HG03196 (cell line): Measurements from ENCODE around the gene RAB20.
A peak's percentile ranks its signal among the peaks of the same experiment; 100 is the strongest.
"Not testable (repeated sequence)": the region's sequence is repeated elsewhere in the genome, so short reads cannot be mapped to it uniquely, and the experiment has no call there.

Source experiments
- ATAC-seq: cut with Tn5 transposase; IDR thresholded peaks from one replicate; pipeline ENCODE4 v1.9.1; 2021; ENCODE audit not compliant: unreplicated experiment

The RAB20 gene

DNA sequence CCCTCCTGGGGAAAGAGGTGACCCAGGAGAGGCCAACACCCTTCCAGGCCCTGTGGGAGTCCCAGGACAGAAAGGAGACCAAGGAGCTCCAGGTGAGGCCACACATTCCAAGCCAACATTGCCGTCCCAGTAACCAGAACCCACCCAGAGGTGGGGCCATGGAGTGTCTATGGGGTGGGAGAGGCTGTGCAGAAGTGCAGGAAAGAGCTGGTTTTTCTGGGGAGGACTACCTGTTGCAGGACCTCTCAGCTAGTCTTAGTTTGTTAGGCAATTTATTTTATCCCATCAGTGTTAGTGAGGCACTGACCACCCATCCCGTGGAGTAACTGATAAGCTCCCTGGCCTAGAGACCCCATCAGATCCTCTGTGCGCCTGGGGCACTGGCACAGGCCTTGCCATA is 66.1 kb downstream of the RAB20 start:
- ATAC-seq: no peak

DNA sequence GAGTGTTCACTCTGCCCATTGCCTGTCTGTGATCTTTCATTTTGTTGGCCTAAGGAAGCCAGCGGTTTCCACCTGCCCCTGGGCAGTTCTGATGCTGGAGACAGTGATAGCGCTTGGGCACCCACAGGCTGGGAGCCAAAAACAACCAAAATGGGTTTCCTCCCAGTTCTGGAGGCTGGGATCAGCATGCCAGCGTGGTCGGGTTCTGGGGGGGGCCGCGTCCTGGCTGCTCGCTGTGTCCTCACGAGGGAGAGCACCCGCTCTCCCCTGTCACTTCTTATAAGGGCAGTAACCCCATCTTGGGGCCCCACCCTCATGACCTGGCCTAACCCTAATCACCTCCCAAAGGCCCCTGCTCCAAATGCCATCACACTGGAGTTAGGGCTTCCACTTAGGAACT is 67.9 kb downstream of the RAB20 start:
- no peak for ATAC-seq

DNA sequence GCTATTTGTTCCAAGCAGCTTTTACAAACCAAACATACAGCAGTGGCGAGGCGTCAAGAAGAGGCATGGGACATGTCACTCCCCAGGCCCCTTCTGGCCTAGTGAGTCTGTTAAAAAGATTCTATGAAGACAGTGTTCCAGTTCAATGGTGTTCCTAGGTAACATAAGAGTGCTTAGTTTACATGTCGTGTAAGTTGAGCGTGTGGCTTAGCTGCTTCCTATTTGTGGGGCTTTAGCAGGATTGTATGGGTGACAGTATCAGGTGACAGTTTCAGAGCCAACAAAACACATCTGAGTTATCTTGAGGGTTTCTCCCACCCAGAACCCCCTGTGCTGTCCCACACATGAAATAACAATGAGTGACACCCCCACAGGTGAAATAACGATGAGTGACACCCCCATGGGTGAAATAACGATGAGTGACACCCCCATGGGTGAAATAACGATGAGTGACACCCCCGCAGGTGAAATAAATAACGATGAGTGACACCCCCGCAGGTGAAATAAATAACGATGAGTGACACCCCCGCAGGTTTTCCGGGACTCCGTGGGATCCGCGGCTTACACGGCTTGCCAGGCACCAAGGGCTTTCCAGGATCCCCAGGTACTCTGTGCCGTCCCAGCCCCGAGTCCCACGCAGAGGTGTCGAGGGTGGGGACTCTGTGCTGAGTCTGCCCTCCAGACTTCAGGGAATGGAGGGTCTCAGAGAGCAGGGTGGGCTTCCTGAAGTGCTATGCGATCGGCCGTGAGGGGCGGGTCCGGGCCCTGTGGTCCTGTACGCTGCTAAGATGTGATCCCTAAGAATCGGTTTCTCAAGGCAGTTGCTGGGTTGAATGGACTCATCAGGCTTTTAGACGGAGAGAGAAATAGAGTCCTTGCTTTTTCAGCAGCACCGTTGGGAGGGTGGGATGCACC is 68.6 kb downstream of the RAB20 start:
- ATAC-seq: peak; percentile 86

DNA sequence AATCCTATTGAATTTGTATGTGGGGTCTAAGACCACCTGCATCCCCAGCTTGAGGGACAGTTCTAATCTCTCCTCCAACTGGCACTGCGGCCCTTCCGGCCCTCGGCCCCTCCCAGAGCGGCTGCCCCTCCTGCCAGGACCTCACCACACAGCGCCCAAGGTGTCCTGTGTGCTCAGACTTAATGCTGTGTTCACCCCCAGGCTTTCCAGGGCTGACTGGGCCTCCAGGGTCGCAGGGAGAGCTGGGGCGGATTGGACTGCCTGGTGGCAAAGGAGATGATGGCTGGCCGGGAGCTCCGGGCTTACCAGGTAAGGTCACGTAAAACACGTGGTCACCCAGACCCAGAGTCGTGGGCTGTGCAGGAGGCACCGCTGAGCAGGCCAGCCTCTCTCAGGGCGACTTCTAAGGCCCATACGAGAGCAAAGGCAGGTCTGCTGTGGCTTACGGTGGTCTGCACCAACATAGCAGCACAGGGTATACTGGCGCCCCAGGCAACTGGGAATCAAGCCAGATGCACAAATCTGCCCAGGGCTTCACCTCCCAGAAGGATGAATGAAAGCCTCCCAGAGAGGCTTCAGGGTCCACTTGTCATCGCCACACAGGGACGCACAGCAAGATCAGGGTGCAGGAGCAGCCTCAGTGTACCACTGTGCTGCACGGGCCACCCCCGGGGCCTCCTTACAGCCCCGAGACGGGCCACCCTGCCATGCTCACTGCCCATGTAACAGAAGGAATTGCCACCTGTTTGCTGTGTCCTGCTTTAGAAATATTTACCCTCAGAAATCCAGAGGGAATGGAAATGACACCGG is 69.4 kb downstream of the RAB20 start:
- ATAC-seq: no peak

DNA sequence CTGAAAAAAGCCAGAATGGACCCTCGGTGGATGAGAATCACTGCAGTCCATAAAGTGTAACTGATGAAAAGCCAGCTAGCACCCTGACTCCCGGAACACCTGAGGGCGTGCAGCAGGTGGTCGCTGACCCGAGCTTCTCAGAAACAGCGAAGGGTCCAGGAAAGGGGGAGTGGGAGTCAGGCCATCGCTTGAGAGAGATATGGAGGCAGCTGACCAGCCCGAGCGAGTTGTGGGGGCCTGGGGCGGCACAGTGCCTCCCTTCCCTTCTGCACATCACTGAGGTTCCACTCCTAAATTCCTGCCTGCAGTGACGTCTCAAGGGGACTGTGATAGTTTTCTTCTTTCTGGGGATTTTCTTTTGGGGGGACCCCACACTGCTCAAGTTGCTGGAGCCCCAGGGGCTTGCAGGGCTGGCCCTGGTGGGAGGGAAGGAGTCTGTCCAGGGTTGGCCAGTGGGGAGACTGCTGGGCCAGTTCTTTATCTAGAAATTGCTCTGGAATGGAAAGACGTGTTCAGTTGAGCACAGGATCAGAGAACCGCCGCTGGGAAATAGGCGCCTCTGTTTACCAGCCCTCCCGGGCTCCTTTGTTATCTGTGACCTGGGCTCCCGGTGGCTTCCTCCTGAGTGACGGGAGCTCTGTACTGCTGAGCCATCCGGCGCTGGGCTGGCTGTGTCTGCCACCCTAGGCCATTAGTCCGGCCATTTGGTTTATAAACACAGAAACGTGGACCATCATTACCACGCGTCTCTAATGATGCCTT is 71.3 kb downstream of the RAB20 start:
- ATAC-seq: no peak

DNA sequence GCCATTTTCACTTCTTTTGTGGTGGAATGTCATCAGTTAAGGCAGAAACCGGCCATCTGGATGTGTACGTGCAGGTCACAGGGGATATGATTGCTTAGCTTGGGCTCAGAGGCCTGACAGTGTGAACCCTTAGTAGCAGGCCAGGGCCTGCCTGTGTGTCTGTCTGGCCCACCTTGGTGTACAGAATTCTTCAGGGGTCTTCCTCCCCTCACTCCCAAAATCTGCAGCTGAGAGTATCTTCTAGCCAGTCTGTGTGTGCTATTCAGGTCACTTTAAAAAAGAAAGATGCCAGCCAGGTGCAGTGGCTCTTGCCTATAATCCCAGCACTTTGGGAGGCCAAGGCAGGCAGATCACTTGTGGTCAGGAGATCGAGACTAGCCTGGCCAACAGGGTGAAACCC is 74.6 kb downstream of the RAB20 start:
- not testable (repeated sequence) for ATAC-seq

DNA sequence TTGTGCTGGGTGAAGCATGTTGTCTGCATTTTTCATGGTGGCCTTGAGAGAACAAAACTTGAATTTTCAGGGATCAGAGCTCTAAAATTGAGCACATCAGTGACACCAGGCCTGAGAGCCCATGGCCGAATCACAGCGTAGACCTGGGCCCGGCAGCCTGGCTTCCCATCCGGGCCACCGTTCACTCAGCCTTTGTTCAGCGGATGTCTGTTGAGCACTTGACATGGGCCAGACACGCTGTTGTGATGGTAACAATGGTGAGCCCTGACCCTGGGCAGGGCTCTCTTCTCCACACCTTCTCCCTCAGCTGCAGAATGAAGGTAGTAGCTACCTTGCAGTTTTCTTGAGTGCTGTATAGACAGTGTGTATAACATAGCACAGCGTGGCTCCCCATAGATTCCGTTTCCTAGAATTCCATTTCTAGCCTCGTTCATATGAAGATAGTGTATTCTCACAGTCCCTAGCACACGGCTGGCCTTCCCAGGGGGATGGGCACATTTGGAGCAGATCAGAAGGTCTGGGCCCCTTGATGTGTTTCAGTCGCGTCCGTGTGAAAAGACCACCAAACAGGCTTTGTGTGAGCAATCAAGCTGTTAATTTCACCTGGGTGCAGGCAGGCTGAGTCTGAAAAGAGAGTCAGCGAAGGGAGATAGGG is 75.3 kb downstream of the RAB20 start:
- no peak for ATAC-seq

DNA sequence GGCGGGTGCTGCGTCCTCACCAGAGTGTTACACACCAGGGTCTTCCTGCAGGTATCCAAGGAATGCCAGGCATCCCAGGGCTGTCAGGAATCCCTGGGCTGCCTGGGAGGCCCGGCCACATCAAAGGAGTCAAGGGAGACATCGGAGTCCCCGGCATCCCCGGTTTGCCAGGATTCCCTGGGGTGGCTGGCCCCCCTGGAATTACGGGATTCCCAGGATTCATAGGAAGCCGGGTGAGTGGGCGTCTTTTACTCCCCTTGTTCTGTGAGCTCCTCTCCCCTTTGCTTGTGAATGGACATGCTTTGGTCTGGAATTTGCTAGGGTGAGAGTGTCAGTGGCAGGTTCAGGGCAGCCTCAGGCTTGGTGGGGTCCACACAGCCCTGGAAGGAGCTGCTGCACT is 75.9 kb downstream of the RAB20 start:
- ATAC-seq: no peak

DNA sequence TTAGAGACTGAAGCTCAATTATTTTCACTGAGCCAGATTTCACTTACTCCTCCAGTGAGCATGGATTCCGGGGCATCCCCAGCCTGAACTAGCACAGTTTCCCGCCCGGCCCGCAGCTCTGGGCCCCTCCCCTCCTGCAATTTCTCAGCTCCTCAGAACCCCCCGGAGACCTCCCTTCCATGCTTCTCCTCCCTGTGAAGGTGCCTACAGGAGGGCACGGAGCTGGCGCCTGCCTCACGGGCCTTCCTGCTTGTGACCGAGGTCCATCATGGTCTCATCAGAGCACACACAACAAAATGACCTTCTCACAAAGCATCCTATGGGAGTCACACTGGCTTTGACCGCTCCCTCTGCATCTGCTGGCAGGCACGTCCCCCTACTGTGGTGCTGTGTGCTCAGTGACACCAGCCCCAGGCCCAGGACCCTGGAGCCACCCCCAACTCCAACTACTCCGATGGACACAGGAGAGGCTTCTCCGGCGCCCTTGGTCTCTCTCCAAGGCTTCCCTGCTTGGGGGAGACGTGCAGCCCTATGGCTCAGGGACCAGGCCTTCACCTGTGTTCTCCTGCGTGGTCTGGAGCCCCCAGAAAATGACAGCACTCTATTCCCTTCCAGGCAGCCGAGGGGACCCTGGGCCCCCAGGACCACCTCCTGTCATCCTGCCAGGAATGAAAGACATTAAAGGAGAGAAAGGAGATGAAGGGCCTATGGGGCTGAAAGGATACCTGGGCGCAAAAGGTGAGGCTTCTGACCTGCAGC is 77.1 kb downstream of the RAB20 start:
- ATAC-seq: no peak

DNA sequence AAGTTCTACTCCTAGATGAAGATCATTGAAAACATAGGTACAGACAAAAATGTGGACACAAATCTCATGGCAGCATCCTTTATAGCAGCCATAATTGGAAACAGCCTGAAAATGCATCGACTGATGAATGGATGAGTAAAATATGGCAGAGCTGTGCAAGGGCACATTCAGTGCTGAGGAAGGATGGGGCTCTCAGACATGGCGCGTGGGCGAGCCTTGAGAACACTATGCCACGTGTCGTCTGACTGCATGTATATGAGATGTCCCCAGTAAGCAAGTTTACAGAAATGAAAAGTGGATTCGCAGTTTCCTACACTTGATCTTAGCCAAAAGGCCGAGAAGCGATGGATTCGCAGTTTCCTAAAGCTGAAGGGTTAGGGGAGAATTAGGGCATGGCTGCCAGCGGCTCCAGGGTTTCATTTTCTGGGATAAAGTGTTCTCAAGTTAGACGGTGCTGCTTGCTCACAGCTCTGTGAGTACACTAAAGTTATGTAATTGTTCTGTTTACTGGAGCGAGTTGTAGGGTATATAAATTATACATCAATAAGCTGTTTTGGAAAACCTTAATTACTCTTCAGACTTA is 78.0 kb downstream of the RAB20 start:
- no peak for ATAC-seq

DNA sequence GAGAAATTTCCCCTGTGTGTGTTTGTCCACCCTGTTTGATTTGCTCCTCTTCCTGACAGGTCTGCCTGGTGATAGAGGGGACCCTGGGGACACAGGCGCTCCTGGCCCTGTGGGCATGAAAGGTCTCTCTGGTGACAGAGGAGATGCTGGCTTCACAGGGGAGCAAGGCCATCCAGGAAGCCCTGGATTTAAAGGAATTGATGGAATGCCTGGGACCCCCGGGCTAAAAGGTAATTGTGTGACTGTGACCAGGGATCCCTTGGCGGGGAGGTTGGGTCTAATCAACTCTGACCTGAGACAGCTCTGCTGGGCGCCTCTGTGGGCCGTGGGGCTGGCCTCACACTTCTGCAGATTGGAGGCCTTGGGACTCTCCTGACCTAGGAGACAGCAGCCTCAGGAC is 81.4 kb downstream of the RAB20 start:
- no peak for ATAC-seq

DNA sequence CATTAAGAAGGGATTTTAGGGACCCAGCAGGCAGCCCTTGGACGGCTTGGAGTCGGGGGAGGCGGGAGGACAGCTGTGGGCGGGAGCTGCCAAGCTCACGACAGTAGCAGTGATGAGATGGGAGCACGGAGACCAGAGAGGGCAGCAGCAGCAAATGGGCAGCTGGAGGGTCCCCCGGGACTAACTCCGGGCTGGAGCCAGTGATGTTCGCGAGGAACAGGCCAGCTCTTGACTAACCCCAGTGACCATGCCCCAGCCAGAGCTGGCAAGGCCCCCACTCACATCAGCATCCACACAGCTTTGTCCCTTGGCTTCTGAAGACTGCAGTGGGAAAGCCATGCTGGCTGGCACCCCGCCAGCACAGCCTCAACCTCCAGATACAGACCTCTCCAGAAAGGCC is 81.9 kb downstream of the RAB20 start:
- ATAC-seq: no peak

DNA sequence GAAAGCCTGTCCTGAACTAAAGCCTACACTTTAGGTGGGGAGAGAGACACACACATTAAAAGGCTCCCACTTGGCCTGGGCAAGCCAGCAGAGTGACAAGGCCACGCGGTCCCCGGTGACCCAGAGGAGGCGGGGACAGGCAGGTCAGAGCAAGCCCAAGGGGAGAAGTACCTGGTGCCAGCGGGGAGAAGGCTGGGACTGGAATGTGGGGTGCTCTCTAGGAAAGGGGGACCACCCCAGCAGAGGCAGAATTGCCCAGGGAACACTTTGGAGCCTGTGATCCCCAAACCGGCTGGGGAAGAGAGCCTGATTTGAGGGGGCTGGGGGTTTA is 82.3 kb downstream of the RAB20 start:
- no peak for ATAC-seq

DNA sequence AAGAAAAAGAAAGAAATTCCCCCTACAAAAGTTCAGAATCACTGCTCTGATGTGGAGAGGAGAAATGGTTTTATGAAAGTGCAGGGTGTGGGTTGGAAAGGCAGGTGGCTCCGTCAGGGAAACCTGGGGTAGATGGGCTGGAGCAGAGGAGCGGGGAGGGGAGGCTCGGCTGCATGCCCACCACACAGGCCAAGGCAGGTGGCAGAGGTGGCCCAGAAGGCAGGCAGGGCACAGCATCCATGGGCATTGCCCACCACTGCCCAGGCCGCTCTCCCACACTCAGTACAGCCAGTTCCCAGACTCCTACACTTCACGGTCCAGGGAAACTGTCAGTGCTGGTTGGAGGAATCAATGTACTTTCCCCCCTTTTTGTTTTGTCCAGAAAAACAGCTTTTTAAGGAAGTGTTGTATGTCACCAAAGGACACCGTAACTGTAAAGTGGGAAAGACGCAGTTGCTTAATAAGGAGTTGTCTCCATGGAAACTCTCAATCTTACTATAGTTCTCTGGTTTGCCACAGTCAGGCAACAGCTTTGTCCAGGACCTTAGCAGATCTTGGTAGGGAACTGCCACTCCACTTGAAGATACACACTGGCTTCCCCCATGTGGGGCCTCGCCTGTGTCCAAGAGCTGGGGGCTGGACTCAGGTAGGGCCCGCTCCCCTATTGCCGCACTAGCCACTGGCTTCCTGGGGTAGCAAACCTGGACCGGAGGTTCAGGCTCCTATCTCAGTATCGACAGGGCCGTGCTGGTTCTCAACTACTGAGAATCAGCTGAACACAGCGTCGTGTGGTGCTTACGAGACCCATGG is 82.9 kb downstream of the RAB20 start:
- ATAC-seq: no peak

DNA sequence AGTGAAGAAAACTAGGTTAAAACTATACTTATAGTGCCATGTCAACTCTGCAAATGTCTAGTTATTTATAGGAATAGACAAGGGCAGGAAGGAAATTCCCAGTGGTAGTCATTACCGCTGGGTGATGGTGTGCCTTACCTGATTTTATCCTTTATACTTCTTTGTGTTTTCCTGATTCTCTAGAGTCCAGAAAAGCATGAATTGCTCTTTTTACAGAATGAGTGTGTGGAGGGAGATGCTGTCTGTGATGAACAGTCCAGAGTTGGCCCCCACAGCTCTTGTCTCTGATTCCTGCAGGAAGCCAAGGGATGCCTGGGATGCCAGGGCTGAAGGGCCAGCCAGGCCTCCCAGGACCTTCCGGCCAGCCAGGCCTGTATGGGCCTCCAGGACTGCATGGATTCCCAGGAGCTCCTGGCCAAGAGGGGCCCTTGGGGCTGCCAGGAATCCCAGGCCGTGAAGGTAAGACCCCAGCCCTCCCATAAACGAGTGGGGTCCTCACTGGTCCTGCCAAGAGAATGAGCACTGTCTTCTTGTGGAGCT is 83.7 kb downstream of the RAB20 start:
- ATAC-seq: no peak

DNA sequence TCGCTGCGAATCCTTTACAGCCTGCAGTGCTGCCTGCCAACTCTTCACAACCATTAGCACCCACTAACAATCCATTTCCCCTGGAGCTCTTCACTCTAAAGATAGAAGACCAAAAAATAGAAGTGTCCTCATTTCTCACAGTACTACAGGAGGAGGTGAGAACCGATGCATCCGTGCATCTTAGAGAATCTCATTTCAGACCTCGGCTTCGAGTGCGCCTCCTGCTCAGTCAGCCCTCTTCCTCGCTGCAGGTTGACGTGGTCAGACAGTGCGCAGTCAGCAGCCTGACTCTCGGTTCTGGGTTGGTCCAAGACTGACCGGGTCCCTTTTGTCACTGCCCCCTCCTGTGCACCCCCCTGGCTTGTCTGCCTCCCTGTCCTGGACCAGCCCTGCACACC is 85.3 kb downstream of the RAB20 start:
- ATAC-seq: no peak

DNA sequence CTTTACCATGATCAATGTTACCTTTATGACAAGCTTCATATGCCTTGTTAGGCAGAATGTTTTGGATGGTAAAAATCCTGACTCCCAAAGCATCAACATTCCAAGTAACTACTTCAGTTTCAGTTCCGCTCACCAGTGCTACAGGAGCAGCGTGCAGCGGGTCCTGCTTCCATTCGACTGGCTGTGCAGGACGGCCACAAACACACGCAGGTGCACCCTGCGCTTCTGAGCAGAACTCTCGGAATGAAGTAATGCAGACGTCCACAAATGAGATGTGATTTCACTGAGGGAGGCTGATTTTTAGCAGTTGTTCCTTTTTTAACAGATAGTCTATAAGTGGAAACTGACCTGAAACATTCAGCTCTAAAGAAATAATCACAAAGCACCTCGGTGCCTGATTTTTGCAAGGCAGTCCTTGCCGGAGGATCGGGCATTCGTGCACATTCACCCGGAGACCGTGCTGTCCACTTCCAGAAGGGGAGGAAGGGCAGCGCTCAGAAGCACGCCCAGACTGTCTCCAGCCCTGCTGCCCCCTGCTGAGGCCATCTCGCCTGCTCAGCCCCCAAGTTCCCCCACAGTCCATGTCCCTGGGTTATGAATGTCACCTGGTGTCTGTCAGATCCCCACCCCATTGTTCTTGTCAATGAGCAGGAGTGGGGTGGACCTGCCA is 85.8 kb downstream of the RAB20 start:
- ATAC-seq: no peak

DNA sequence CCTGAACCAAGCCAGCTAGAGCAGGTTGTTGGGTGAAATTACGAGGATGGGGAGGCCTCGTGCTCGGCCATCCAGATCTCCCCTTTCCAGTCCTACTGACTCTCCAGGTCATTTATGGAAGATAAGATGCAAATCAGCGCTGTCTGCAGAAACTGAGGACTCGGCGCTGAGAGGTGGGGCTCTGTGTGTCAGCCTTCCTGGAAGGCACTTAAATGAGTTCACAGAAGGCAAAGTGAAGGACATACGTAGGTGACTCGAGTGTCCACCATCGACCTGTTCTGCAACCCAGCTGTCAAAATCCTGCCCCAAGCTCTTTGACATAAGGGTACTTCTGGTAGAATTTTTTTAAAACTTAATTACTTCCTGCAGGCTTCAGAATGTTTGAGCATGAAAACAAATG is 86.4 kb downstream of the RAB20 start:
- ATAC-seq: no peak
